WERI-Rb-1 (cell line): ENCODE measurements around the gene KCNH1.

Source experiments
- DNase-seq: peaks from one replicate; pipeline ENCODE4 v3.0.0-alpha.2; 2020
- H3K27ac ChIP-seq: fragments of 250-450 bp; sonication (Bioruptor Pico); 2 replicates; pipeline ENCODE4 v1.5.1; 2020; ENCODE audit warnings: mild to moderate bottlenecking, moderate library complexity
- H3K27me3 ChIP-seq: fragments of 250-450 bp; sonication (Bioruptor Pico); 2 replicates; pipeline ENCODE4 v1.5.1; 2021; ENCODE audit warnings: mild to moderate bottlenecking, low read depth, moderate library complexity; ENCODE audit not compliant: insufficient read depth, severe bottlenecking
- H3K36me3 ChIP-seq: fragments of 250-450 bp; sonication (Bioruptor Pico); 2 replicates; pipeline ENCODE4 v1.5.1; 2020; ENCODE audit warnings: mild to moderate bottlenecking, moderate library complexity
- H3K4me3 ChIP-seq: 2 replicates; pipeline ENCODE4 v1.5.1; 2011; ENCODE audit warnings: low read depth, mild to moderate bottlenecking, control low read depth, low read length
- H3K9me3 ChIP-seq: fragments of 250-450 bp; sonication (Bioruptor Pico); 2 replicates; pipeline ENCODE4 v1.5.1; 2021; ENCODE audit warnings: mild to moderate bottlenecking, moderate library complexity; ENCODE audit not compliant: severe bottlenecking
- TF ChIP-seq, protein P1 (sequence below): IDR thresholded peaks from 2 replicates; pipeline ENCODE4 v1.5.1; 2011; ENCODE audit warnings: low read depth, mild to moderate bottlenecking, control low read depth, inconsistent platforms, low read length

The KCNH1 gene

GRCh38 chr1:210949489-210949888, 184.5 kb downstream of the KCNH1 start:
- no peaks in the 10 kb centered on the region for H3K36me3 ChIP-seq
- no peaks in the 10 kb centered on the region for H3K9me3 ChIP-seq
- H3K27me3 ChIP-seq, result no peaks in the 10 kb centered on the region
- DNase-seq, result no peak
- no peak overlapping the region for H3K27ac ChIP-seq
- TF ChIP-seq, protein P1, sequence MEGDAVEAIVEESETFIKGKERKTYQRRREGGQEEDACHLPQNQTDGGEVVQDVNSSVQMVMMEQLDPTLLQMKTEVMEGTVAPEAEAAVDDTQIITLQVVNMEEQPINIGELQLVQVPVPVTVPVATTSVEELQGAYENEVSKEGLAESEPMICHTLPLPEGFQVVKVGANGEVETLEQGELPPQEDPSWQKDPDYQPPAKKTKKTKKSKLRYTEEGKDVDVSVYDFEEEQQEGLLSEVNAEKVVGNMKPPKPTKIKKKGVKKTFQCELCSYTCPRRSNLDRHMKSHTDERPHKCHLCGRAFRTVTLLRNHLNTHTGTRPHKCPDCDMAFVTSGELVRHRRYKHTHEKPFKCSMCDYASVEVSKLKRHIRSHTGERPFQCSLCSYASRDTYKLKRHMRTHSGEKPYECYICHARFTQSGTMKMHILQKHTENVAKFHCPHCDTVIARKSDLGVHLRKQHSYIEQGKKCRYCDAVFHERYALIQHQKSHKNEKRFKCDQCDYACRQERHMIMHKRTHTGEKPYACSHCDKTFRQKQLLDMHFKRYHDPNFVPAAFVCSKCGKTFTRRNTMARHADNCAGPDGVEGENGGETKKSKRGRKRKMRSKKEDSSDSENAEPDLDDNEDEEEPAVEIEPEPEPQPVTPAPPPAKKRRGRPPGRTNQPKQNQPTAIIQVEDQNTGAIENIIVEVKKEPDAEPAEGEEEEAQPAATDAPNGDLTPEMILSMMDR, result no peak
- no peak overlapping the region for H3K4me3 ChIP-seq

DNA sequence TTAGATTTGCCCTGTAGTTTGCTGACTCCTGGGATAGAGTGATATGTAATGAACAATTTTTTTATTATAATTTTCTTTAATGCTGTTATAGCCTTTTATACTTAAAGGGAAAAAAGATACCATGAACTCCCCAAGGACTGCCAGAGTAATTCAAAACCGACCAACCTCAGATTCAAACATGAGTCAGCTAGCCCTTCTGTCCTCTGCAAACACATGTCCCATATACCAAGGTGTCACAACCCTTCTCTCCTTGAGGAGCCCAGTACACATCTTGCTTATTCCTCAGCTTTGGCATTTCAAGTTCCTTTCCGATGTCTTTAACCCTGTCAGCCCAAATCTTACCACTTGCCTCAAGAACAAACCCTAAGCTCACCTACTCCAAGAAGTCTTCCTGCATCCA, 184.9 kb downstream of the KCNH1 start:
- TF ChIP-seq, protein P1, result no peak
- Histone ChIP-seq H3K4me3 (no peak overlapping the region), H3K27ac (no peak overlapping the region), H3K27me3 (no peaks in the 10 kb centered on the region), H3K9me3 (no peaks in the 10 kb centered on the region), H3K36me3 (no peaks in the 10 kb centered on the region)
- DNase-seq, result no peak

DNA sequence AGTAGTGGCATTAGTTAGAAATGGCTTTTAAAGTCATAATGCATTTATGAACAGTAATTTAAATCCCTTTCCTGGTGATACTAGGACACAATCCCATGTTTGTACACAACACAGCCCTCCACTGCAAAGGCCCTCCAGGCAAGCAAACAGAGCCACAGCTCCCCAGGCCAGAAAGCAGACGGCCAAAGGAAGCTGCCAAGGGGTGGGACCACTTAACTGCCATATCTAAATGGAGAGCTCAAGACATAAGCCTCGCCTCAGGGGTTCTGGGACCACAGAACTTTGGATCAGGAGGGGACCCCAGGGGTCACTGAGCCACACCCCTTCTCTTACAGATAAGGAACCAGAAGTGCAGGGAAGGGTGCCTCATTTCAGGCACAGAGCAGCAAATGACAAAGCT, 189.7 kb downstream of the KCNH1 start:
- TF ChIP-seq, protein P1, result no peak
- DNase-seq, result no peak
- no peaks in the 10 kb centered on the region for H3K9me3 ChIP-seq
- H3K27me3 ChIP-seq, result no peaks in the 10 kb centered on the region
- H3K4me3 ChIP-seq, result no peak overlapping the region
- H3K36me3 ChIP-seq, result no peaks in the 10 kb centered on the region
- H3K27ac ChIP-seq, result no peak overlapping the region

GRCh38 chr1:210942513-210942912, 191.4 kb downstream of the KCNH1 start:
- no peaks in the 10 kb centered on the region for H3K9me3 ChIP-seq
- no peaks in the 10 kb centered on the region for H3K36me3 ChIP-seq
- H3K4me3 ChIP-seq, result no peak overlapping the region
- H3K27ac ChIP-seq, result no peak overlapping the region
- DNase-seq, result no peak
- H3K27me3 ChIP-seq, result no peaks in the 10 kb centered on the region
- TF ChIP-seq, protein P1, result no peak

- TF ChIP-seq, protein P1, result no peak
- Histone ChIP-seq H3K27ac (no peak overlapping the region), H3K4me3 (no peak overlapping the region), H3K27me3 (no peaks in the 10 kb centered on the region), H3K9me3 (no peaks in the 10 kb centered on the region), H3K36me3 (no peaks in the 10 kb centered on the region)
- DNase-seq, result no peak
Measured at GRCh38 chr1:210940081-210940617, 193.8 kb downstream of the KCNH1 start.

GRCh38 chr1:210938416-210938925, 195.5 kb downstream of the KCNH1 start:
- TF ChIP-seq, protein P1, result no peak
- H3K9me3 ChIP-seq, result no peaks in the 10 kb centered on the region

More at GRCh38 chr1:210938416-210938925, 195.5 kb downstream of the KCNH1 start:
- H3K27me3 ChIP-seq, result no peaks in the 10 kb centered on the region
- no peak for DNase-seq
- no peaks in the 10 kb centered on the region for H3K36me3 ChIP-seq
- no peak overlapping the region for H3K4me3 ChIP-seq
- H3K27ac ChIP-seq, result no peak overlapping the region
